Astrocyte (in vitro differentiated cells and primary cell): ENCODE measurements around the gene SERPINF2. TPM values are rescaled to one million over a fixed set of nuclear protein-coding genes. Genes with fewer than 3 reads are reported as not detected.

ENCODE experiments used
- DNase-seq: peaks from one replicate; pipeline ENCODE4 v3.0.0-alpha.2; 2010; ENCODE audit warnings: low read depth
- FAIRE-seq: peaks from 2 replicates; lab custom pipeline; 2011; peaks lifted over from hg19 to GRCh38; lab: Jason Lieb, UNC
- H2AFZ ChIP-seq: 2 replicates; pipeline ENCODE4 v1.6.0; 2012; ENCODE audit warnings: low read depth, low read length, inconsistent platforms
- H3K27ac ChIP-seq: 2 replicates; pipeline ENCODE4 v1.5.1; 2011; ENCODE audit warnings: low read depth, low read length, inconsistent platforms
- H3K27me3 ChIP-seq: 2 replicates; pipeline ENCODE4 v1.6.0; 2011; ENCODE audit warnings: low read length, inconsistent platforms; ENCODE audit not compliant: insufficient read depth
- H3K36me3 ChIP-seq: 2 replicates; pipeline ENCODE4 v1.5.1; 2011; ENCODE audit warnings: low read length, inconsistent platforms; ENCODE audit not compliant: insufficient read depth
- H3K4me1 ChIP-seq: 2 replicates; pipeline ENCODE4 v1.5.1; 2011; ENCODE audit warnings: low read length, inconsistent platforms; ENCODE audit not compliant: insufficient read depth
- H3K4me2 ChIP-seq: 2 replicates; pipeline ENCODE4 v1.6.0; 2012; ENCODE audit warnings: low read length, inconsistent platforms
- H3K4me3 ChIP-seq: 2 replicates; pipeline ENCODE4 v1.5.1; 2011; ENCODE audit warnings: low read depth, mild to moderate bottlenecking, low read length, inconsistent platforms; ENCODE audit not compliant: insufficient read depth
- H3K79me2 ChIP-seq: 2 replicates; pipeline ENCODE4 v1.6.0; 2012; ENCODE audit warnings: mild to moderate bottlenecking, low read length, inconsistent platforms; ENCODE audit not compliant: insufficient read depth
- H3K9ac ChIP-seq: 2 replicates; pipeline ENCODE4 v1.6.0; 2012; ENCODE audit warnings: mild to moderate bottlenecking, low read length, inconsistent platforms
- H3K9me3 ChIP-seq: 2 replicates; pipeline ENCODE4 v1.5.1; 2012; ENCODE audit warnings: low read depth, mild to moderate bottlenecking, low read length, inconsistent platforms; ENCODE audit not compliant: insufficient read depth
- H4K20me1 ChIP-seq: 2 replicates; pipeline ENCODE4 v1.6.0; 2012; ENCODE audit warnings: low read length, inconsistent platforms; ENCODE audit not compliant: insufficient read depth
- H3K27ac Mint-ChIP-seq: one replicate; pipeline ENCODE4 v1.8.0; 2021; ENCODE audit warnings: mild to moderate bottlenecking, mixed read lengths; ENCODE audit not compliant: unreplicated experiment
- H3K27me3 Mint-ChIP-seq: one replicate; pipeline ENCODE4 v1.8.0; 2021; ENCODE audit warnings: low read depth, mixed read lengths; ENCODE audit not compliant: unreplicated experiment
- H3K36me3 Mint-ChIP-seq: one replicate; pipeline ENCODE4 v1.8.0; 2021; ENCODE audit warnings: low read depth, mixed read lengths; ENCODE audit not compliant: unreplicated experiment
- H3K4me1 Mint-ChIP-seq: one replicate; pipeline ENCODE4 v1.8.0; 2021; ENCODE audit warnings: low read depth, mixed read lengths; ENCODE audit not compliant: unreplicated experiment
- H3K4me3 Mint-ChIP-seq: one replicate; pipeline ENCODE4 v1.8.0; 2021; ENCODE audit warnings: mild to moderate bottlenecking, moderate library complexity, mixed read lengths; ENCODE audit not compliant: unreplicated experiment
- H3K9me3 Mint-ChIP-seq: one replicate; pipeline ENCODE4 v1.8.0; 2021; ENCODE audit warnings: mild to moderate bottlenecking, mixed read lengths; ENCODE audit not compliant: unreplicated experiment
- CTCF ChIP-seq: IDR thresholded peaks from 2 replicates; pipeline ENCODE4 v1.5.1; 2011; ENCODE audit warnings: low read depth, mild to moderate bottlenecking, inconsistent platforms, low read length, moderate library complexity; ENCODE audit not compliant: insufficient read depth
- EZH2 ChIP-seq: IDR thresholded peaks from 2 replicates; pipeline ENCODE4 v1.6.1; 2012; ENCODE audit warnings: mild to moderate bottlenecking, low read length, inconsistent platforms; ENCODE audit not compliant: insufficient read depth
- total RNA-seq: library from RNA; stranded (reverse); gene quantifications from 2 replicates; pipeline ENCODE4 v1.2.1, GENCODE V29; 2021

SERPINF2 gene
- total RNA-seq, 1 donor from 2014 or later, result 0.11 TPM

- Histone ChIP-seq H3K79me2 (peaks cover 54% of the 10 kb centered on the region), H4K20me1 (peaks cover 47% of the 10 kb centered on the region), H3K4me3 (peak overlapping the region; percentile 80), H3K36me3 (peaks cover 31% of the 10 kb centered on the region), H3K27me3 (no peaks in the 10 kb centered on the region), H3K4me1 (peaks cover 28% of the 10 kb centered on the region), H2AFZ (no peak overlapping the region), H3K4me2 (peak overlapping the region; percentile 97), H3K9ac (peak overlapping the region; percentile 87), H3K9me3 (no peaks in the 10 kb centered on the region), H3K27ac (peak overlapping the region; percentile 85)
- H3K4me3 Mint-ChIP-seq, result peak overlapping the region; percentile 96
- TF ChIP-seq CTCF (no peak), EZH2 (no peak)
- FAIRE-seq (no peak), DNase-seq (no peak)
- peak overlapping the region; percentile 86 for H3K27ac Mint-ChIP-seq
- peaks cover 25% of the 10 kb centered on the region for H3K4me1 Mint-ChIP-seq
- peaks cover 17% of the 10 kb centered on the region for H3K36me3 Mint-ChIP-seq
- H3K9me3 Mint-ChIP-seq, result no peaks in the 10 kb centered on the region
- H3K27me3 Mint-ChIP-seq, result no peaks in the 10 kb centered on the region
Observed at GRCh38 chr17:1713160-1713877, 29.4 kb upstream of the SERPINF2 start.

- H3K36me3 Mint-ChIP-seq, result peaks cover 17% of the 10 kb centered on the region
- H3K36me3 ChIP-seq, result peaks cover 31% of the 10 kb centered on the region
- H3K4me1 Mint-ChIP-seq, result peaks cover 25% of the 10 kb centered on the region
- peaks cover 28% of the 10 kb centered on the region for H3K4me1 ChIP-seq
- H3K4me3 Mint-ChIP-seq, result peak overlapping the region; percentile 96
- FAIRE-seq (no peak), DNase-seq (no peak)
- peaks cover 54% of the 10 kb centered on the region for H3K79me2 ChIP-seq
- peak overlapping the region; percentile 85 for H3K27ac ChIP-seq
- no peaks in the 10 kb centered on the region for H3K27me3 Mint-ChIP-seq
- TF ChIP-seq CTCF (peak; percentile 16), EZH2 (no peak)
- peak overlapping the region; percentile 80 for H3K4me3 ChIP-seq
- H3K27ac Mint-ChIP-seq, result peak overlapping the region; percentile 86
- no peaks in the 10 kb centered on the region for H3K9me3 ChIP-seq
- H3K4me2 ChIP-seq, result peak overlapping the region; percentile 97
- H2AFZ ChIP-seq, result no peak overlapping the region
- no peaks in the 10 kb centered on the region for H3K27me3 ChIP-seq
- H3K9me3 Mint-ChIP-seq, result no peaks in the 10 kb centered on the region
- peak overlapping the region; percentile 87 for H3K9ac ChIP-seq
- peaks cover 47% of the 10 kb centered on the region for H4K20me1 ChIP-seq
Observed at GRCh38 chr17:1713878-1714426, 28.7 kb upstream of the SERPINF2 start.
